ENCODE data around the gene GREB1L. TPM values are rescaled to one million over a fixed set of nuclear protein-coding genes. Genes with fewer than 3 reads are reported as not detected.

Gene GREB1L
- total and polyA plus RNA-seq, 2 of the 13 experiments (the other 11 are each of a cell fraction or from before 2014, with no cell fraction given) = 0.17 to 0.66 TPM

DNA sequence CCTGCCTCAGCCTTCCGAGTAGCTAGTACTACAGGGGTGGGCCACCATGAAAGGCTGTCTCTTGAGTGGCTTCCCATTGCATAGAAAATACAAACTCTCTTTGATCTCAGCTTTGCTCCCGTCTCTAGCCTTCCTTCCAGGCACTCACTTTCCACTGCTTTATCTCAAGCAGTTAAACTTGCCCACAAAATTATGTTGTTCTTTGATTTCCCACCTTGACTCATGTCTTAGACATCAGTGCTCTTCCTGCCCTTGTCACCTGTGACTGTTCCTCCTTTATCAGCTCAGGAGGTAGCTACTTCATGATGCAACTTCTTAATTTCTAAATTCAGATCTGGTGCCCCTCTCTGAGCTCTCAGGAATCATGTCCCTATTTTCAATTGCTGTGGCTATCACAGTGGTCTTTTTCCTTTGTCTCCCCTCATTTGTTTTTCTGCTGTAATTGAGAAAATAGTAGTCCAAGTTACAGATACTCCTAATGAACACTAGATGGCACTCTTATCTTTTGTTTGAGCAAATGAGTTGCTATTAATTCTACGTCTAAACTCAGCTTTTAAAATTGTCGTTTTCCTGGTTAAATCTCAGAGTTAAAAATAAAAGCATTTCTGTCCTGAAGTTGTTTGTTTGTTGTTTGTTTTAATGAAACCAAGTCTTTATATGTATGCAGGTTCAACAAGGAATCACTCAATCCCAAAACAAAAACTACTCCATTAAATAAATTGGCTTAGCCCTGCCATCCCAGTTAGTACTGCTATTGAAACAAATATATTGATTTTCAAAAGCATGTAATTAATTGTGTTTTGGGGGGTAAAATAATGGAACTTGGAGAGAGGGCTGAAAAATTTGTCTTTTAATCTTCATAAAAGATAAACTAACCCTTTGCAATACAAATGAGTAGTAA lies 46.9 kb upstream of the GREB1L start:
- H3K4me1 ChIP-seq (ENCODE audit: insufficient read depth, low read length) = no peaks in the 10 kb centered on the region
- H3K36me3 ChIP-seq (replicated peaks in 1 of 2; ENCODE audit: control insufficient read depth in 1 of 2, insufficient read depth in 2 of 2, low read length in 2 of 2) = no peaks in the 10 kb centered on the region
- FAIRE-seq (peak; percentile 78), DNase-seq (ENCODE audit: low spot score) (peak; percentile 24), ATAC-seq (no peak)
- ChIA-PET POLR2A (no interaction called here), CTCF (ENCODE audit: low intra/inter-chr PET ratio, low total read pairs) (interaction anchor here (3.8 kb wide), 1 partner anchor 248 kb away, joined by 70 read pairs; no protein-coding TSS in a partner anchor)
- no peak overlapping the region for H3K4me3 ChIP-seq (replicated peaks in 1 of 3; ENCODE audit: insufficient read depth in 1 of 3, low read depth in 2 of 3, low read length in 3 of 3)
- no peaks in the 10 kb centered on the region for H3K9me3 ChIP-seq (ENCODE audit: low read length)
- H3K4me2 ChIP-seq (ENCODE audit: low read depth, low read length) = no peak overlapping the region
- peak; percentile 90 for TF ChIP-seq STAG1 (CRISPR knock-in tag; IDR thresholded peaks at IDR 0.05)
- TF ChIP-seq, protein P1, sequence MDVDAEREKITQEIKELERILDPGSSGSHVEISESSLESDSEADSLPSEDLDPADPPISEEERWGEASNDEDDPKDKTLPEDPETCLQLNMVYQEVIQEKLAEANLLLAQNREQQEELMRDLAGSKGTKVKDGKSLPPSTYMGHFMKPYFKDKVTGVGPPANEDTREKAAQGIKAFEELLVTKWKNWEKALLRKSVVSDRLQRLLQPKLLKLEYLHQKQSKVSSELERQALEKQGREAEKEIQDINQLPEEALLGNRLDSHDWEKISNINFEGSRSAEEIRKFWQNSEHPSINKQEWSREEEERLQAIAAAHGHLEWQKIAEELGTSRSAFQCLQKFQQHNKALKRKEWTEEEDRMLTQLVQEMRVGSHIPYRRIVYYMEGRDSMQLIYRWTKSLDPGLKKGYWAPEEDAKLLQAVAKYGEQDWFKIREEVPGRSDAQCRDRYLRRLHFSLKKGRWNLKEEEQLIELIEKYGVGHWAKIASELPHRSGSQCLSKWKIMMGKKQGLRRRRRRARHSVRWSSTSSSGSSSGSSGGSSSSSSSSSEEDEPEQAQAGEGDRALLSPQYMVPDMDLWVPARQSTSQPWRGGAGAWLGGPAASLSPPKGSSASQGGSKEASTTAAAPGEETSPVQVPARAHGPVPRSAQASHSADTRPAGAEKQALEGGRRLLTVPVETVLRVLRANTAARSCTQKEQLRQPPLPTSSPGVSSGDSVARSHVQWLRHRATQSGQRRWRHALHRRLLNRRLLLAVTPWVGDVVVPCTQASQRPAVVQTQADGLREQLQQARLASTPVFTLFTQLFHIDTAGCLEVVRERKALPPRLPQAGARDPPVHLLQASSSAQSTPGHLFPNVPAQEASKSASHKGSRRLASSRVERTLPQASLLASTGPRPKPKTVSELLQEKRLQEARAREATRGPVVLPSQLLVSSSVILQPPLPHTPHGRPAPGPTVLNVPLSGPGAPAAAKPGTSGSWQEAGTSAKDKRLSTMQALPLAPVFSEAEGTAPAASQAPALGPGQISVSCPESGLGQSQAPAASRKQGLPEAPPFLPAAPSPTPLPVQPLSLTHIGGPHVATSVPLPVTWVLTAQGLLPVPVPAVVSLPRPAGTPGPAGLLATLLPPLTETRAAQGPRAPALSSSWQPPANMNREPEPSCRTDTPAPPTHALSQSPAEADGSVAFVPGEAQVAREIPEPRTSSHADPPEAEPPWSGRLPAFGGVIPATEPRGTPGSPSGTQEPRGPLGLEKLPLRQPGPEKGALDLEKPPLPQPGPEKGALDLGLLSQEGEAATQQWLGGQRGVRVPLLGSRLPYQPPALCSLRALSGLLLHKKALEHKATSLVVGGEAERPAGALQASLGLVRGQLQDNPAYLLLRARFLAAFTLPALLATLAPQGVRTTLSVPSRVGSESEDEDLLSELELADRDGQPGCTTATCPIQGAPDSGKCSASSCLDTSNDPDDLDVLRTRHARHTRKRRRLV (CRISPR knock-in tag; IDR thresholded peaks at IDR 0.05) = no peak
- peak; percentile 59 for TF ChIP-seq SMC3 (IDR thresholded peaks at IDR 0.05; ENCODE audit: low read length)
- TF ChIP-seq, protein P2, sequence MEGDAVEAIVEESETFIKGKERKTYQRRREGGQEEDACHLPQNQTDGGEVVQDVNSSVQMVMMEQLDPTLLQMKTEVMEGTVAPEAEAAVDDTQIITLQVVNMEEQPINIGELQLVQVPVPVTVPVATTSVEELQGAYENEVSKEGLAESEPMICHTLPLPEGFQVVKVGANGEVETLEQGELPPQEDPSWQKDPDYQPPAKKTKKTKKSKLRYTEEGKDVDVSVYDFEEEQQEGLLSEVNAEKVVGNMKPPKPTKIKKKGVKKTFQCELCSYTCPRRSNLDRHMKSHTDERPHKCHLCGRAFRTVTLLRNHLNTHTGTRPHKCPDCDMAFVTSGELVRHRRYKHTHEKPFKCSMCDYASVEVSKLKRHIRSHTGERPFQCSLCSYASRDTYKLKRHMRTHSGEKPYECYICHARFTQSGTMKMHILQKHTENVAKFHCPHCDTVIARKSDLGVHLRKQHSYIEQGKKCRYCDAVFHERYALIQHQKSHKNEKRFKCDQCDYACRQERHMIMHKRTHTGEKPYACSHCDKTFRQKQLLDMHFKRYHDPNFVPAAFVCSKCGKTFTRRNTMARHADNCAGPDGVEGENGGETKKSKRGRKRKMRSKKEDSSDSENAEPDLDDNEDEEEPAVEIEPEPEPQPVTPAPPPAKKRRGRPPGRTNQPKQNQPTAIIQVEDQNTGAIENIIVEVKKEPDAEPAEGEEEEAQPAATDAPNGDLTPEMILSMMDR (CRISPR knock-in tag; IDR thresholded peaks at IDR 0.05) = peak; percentile 72
- TF ChIP-seq, protein P3, sequence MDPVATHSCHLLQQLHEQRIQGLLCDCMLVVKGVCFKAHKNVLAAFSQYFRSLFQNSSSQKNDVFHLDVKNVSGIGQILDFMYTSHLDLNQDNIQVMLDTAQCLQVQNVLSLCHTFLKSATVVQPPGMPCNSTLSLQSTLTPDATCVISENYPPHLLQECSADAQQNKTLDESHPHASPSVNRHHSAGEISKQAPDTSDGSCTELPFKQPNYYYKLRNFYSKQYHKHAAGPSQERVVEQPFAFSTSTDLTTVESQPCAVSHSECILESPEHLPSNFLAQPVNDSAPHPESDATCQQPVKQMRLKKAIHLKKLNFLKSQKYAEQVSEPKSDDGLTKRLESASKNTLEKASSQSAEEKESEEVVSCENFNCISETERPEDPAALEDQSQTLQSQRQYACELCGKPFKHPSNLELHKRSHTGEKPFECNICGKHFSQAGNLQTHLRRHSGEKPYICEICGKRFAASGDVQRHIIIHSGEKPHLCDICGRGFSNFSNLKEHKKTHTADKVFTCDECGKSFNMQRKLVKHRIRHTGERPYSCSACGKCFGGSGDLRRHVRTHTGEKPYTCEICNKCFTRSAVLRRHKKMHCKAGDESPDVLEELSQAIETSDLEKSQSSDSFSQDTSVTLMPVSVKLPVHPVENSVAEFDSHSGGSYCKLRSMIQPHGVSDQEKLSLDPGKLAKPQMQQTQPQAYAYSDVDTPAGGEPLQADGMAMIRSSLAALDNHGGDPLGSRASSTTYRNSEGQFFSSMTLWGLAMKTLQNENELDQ (CRISPR knock-in tag; IDR thresholded peaks at IDR 0.05; ENCODE audit: borderline replicate concordance) = no peak
- 0 out of 2 replicates have a peak, but pooled peaks have one; percentile 16 for TF ChIP-seq MIXL1 (CRISPR knock-in tag; IDR thresholded peaks at IDR 0.05)
- no peak for TF ChIP-seq TMF1 (CRISPR knock-in tag; IDR thresholded peaks at IDR 0.05; ENCODE audit: low read depth)
- TF ChIP-seq ZNF891 (CRISPR knock-in tag; IDR thresholded peaks at IDR 0.05) = no peak
- TF ChIP-seq RAD21 (CRISPR knock-in tag; IDR thresholded peaks at IDR 0.05) = peak; percentile 50; the same call in 1 of the 2 replicates
- in situ Hi-C loops (cut with HindIII; ENCODE audit: extremely low pct_ligation_motif_present, low pct_unique_long_range_greater_than_20kb) = loop anchor here (5.0 kb wide), 1 partner anchor 252 kb away; no protein-coding TSS in a partner anchor
- H2AFZ ChIP-seq (ENCODE audit: low read length) = no peak overlapping the region
- H4K20me1 ChIP-seq (ENCODE audit: insufficient read depth, low read length) = no peaks in the 10 kb centered on the region
- WGBS (ENCODE audit: low lambda C conversion rate) = under 1% methylated on average over 4 of the region's 4 CpGs
- no peaks in the 10 kb centered on the region for H3K79me2 ChIP-seq (ENCODE audit: insufficient read depth, low read length)
- no TSS peak for BruUV-seq (replicated peaks)
- intact Hi-C loops (cut with micrococcal nuclease; ENCODE audit: unreplicated experiment) = loop anchor here (1.0 to 10.0 kb wide), 2 partner anchors 249 to 600 kb away; no protein-coding TSS in a partner anchor
- no peak overlapping the region for H3K27ac ChIP-seq (ENCODE audit: extremely low read length, insufficient read depth, low read length)
- no peaks in the 10 kb centered on the region for H3K27me3 ChIP-seq (ENCODE audit: control insufficient read depth in 1 of 2, insufficient read depth in 2 of 2, low read length in 2 of 2)
- H3K9ac ChIP-seq (ENCODE audit: insufficient read depth, low read depth, low read length) = no peak overlapping the region

All from HepG2 (cell line).